Cardiac fibroblast (primary cell): Measurements from ENCODE around the gene MYD88.

Experiments used
- DNase-seq, 2 donors: peaks; one replicate each; pipeline versions ENCODE4 v3.0.0 to v3.0.0-alpha.2; 2010; ENCODE audit warnings: low read depth in 2 of 2
- H3K4me3 ChIP-seq, 2 donors: replicated peaks in 1 of 2; 1 replicate in 1 of 2; 2 replicates in 1 of 2; pipeline ENCODE4 v1.5.1; 2011; ENCODE audit warnings: low read depth in 2 of 2, low read length in 2 of 2, mild to moderate bottlenecking in 2 of 2, moderate library complexity in 1 of 2
- CTCF ChIP-seq: IDR thresholded peaks from one replicate; pipeline ENCODE4 v1.5.1; 2011; ENCODE audit warnings: low read depth, mild to moderate bottlenecking, low read length, inconsistent platforms

Gene MYD88

GRCh38 chr3:38171622-38172021, 33.2 kb downstream of the MYD88 start:
- DNase-seq = no peak
- TF ChIP-seq CTCF = no peak
- H3K4me3 ChIP-seq = no peak overlapping the region

- DNase-seq = no peak
- no peak overlapping the region for H3K4me3 ChIP-seq
- no peak for TF ChIP-seq CTCF
Measured at GRCh38 chr3:38173834-38174418, 35.5 kb downstream of the MYD88 start.

- no peak for TF ChIP-seq CTCF
- no peak for DNase-seq
- no peak overlapping the region for H3K4me3 ChIP-seq
Measured at GRCh38 chr3:38177181-38177580, 38.7 kb downstream of the MYD88 start.

GRCh38 chr3:38186781-38187180, 48.3 kb downstream of the MYD88 start:
- DNase-seq = no peak
- no peak overlapping the region for H3K4me3 ChIP-seq
- no peak for TF ChIP-seq CTCF

- no peak for DNase-seq
- no peak overlapping the region for H3K4me3 ChIP-seq
- no peak for TF ChIP-seq CTCF
Measured at GRCh38 chr3:38190481-38190881, 52.0 kb downstream of the MYD88 start.
